ENCODE measurements around the gene GSTA1. TPM values are rescaled to one million over a fixed set of nuclear protein-coding genes. Genes with fewer than 3 reads are reported as not detected.
"Not testable (repeated sequence)": the region's sequence is repeated elsewhere in the genome, so short reads cannot be mapped to it uniquely, and the experiment has no call there.

GSTA1 gene
- polyA plus RNA-seq, 1 experiment = not detected

DNA sequence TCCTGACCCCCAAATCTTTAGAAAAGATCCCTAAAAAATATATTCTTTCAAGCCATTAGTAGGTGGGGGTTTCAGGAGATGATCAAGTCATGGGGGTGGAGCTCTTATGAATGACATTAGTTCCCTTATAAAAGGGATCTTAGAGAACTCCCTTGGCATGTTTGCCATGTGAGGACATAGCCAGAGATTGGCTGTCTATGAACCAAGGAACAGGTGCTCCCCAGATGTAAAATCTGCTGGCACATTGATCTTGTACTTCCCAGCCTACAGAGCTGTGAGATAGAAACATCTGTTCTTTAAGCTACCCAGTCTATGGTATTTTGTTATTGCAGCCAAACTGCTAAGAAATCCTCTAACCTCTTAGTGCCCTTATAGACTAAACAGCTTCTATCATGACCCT lies 36.0 kb downstream of the GSTA1 start:
- H3K4me3 ChIP-seq (ENCODE audit: low read depth, low read length); H3K9me3 ChIP-seq (ENCODE audit: control insufficient read depth, insufficient read depth, low read length); DNase-seq (ENCODE audit: low read depth, low spot score); H3K27ac ChIP-seq (ENCODE audit: low read depth, low read length); CTCF ChIA-PET; H3K27me3 ChIP-seq (ENCODE audit: control insufficient read depth, insufficient read depth, low read length): not testable (repeated sequence)
- POLR2A ChIA-PET = interaction anchor here (0.6 kb wide), 2 partner anchors 313 to 749 kb away, joined by 4 read pairs; no protein-coding TSS in a partner anchor

DNA sequence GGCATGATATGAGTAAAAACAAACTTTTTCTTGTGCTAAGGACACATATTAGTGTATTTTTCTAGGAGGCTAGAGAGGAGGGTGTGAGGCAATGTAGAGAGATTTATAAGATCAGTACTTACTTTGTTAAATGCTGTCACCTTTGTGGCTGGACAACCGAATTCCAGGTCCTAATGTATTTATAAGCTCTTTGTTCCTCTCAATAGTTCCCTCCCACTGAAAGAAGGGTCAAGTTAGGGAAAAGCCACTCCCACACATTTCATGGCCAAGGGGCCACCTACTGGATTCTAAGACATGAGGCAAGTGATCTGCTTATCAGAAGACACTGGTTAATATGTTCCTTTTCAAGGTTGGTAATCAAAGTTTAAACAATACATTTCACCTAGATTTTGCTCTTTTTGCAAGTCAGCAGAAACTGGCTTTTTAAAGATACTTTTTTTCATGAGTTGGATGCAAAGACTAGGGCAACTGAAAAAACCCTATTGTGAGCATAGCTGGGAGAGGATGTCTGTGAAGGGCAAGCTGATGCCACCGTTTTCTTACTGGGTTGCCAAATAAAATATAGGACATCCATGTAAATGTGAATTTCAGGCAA lies 40.2 kb downstream of the GSTA1 start, which contains the start of gene GSTA2:
TSS of gene GSTA2 (minus strand) at position 154 of the 595 bp plus-strand sequence. CDS start 5,528 bp downstream, outside the sequence.
- POLR2A ChIA-PET; CTCF ChIA-PET; H3K9me3 ChIP-seq (ENCODE audit: control insufficient read depth, insufficient read depth, low read length); DNase-seq (ENCODE audit: low read depth, low spot score); H3K27me3 ChIP-seq (ENCODE audit: control insufficient read depth, insufficient read depth, low read length); H3K4me3 ChIP-seq (ENCODE audit: low read depth, low read length); H3K27ac ChIP-seq (ENCODE audit: low read depth, low read length): not testable (repeated sequence)

DNA sequence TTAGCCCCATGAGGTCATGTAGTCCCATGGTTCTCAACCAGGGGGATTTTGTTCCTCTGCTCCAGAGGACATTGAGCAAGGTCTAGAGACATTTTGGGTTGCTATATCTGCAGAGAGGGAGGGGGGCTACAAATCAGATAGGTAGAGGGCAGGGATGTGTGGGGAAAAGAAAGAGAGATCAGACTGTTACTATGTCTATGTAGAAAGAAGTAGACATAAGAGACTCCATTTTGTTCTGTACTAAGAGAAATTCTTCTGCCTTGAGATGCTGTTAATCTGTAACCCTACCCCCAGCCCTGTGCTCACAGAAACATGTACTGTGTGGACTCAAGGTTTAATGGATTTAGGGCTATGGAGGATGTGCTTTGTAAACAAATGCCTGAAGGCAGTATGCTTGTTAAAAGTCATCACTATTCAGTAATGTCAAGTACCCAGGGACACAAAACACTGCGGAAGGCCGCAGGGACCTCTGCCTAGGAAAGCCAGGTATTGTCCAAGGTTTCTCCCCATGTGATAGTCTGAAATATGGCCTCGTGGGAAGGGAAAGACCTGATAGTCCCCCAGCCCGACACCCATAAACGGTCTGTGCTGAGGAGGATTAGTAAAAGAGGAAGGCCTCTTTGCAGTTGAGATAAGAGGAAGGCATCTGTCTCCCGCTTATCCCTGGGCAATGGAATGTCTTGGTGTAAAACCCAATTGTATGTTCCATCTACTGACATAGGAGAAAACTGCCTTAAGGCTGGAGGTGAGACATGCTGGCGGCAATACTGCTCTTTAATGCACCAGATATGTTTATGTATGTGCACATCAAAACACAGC lies 41.7 kb downstream of the GSTA1 start:
- H3K4me3 ChIP-seq (ENCODE audit: low read depth, low read length); DNase-seq (ENCODE audit: low read depth, low spot score); POLR2A ChIA-PET; H3K27me3 ChIP-seq (ENCODE audit: control insufficient read depth, insufficient read depth, low read length); H3K9me3 ChIP-seq (ENCODE audit: control insufficient read depth, insufficient read depth, low read length); H3K27ac ChIP-seq (ENCODE audit: low read depth, low read length): not testable (repeated sequence)
- CTCF ChIA-PET = interaction anchor here (0.6 kb wide), 1 partner anchor 284 kb away, joined by 3 read pairs; no protein-coding TSS in a partner anchor

DNA sequence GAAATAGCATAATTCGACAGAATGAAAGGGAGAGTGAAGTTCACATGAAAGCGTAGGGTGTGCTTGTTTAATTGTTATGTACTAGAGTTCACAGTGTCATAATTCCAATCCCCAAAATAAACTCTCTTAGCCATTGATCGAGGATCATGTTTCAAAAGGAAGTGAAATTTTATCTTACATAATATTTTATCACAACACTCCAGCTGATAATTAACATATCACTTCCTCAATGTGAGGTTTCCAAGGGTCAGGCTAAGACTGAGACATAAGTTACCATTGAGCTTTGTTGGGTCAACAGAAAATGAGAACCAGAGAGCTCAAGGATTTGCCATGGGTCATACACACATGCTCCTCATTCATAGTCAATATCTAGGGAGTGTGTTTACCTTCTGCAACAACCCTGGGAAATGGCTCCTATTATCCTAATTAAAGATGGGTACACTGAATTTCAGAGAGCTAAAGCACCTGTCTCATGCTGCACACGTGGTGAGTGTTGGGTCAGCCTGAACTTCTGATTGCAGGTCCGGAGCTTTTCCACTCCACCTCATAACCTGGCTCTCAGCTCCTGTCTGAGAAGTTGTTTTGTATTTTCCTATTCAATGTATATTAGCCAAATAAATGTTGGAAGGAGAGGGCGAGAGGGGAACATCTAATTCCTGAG lies 43.4 kb downstream of the GSTA1 start:
- Histone ChIP-seq H3K27ac (ENCODE audit: low read depth, low read length) (no peak overlapping the region), H3K4me3 (ENCODE audit: low read depth, low read length) (no peak overlapping the region), H3K9me3 (ENCODE audit: control insufficient read depth, insufficient read depth, low read length) (no peaks in the 10 kb centered on the region), H3K27me3 (ENCODE audit: control insufficient read depth, insufficient read depth, low read length) (peaks cover 3% of the 10 kb centered on the region)
- ChIA-PET POLR2A (no interaction called here), CTCF (no interaction called here)
- TF ChIP-seq, protein P1, sequence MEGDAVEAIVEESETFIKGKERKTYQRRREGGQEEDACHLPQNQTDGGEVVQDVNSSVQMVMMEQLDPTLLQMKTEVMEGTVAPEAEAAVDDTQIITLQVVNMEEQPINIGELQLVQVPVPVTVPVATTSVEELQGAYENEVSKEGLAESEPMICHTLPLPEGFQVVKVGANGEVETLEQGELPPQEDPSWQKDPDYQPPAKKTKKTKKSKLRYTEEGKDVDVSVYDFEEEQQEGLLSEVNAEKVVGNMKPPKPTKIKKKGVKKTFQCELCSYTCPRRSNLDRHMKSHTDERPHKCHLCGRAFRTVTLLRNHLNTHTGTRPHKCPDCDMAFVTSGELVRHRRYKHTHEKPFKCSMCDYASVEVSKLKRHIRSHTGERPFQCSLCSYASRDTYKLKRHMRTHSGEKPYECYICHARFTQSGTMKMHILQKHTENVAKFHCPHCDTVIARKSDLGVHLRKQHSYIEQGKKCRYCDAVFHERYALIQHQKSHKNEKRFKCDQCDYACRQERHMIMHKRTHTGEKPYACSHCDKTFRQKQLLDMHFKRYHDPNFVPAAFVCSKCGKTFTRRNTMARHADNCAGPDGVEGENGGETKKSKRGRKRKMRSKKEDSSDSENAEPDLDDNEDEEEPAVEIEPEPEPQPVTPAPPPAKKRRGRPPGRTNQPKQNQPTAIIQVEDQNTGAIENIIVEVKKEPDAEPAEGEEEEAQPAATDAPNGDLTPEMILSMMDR (IDR thresholded peaks at IDR 0.05; ENCODE audit: low read depth, low read length) = no peak
- DNase-seq (ENCODE audit: low read depth, low spot score) = no peak

DNA sequence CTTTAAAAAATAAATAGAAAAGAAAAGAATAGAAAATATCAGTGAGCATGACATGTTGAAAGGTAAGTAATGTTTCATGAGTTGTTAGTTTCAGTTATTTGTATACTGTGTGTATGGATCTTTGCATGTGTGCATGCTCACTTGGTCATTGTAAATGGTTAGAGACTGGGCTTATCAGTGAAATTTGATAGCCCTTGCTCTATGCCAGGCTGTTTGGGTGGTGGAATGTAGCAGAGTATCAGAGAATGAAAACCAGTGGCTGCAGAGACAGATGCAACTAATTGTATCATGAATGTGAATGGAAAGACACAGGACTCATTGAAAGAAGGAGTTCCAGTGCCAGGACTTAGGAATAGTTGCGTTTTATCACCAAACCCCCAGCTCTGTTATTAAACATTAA lies 44.5 kb downstream of the GSTA1 start:
- H3K27me3 ChIP-seq (ENCODE audit: control insufficient read depth, insufficient read depth, low read length) = peaks cover 3% of the 10 kb centered on the region
- H3K27ac ChIP-seq (ENCODE audit: low read depth, low read length) = no peak overlapping the region
- no peak for DNase-seq (ENCODE audit: low read depth, low spot score)
- TF ChIP-seq, protein P1 (IDR thresholded peaks at IDR 0.05; ENCODE audit: low read depth, low read length) = no peak
- ChIA-PET CTCF (no interaction called here), POLR2A (no interaction called here)
- H3K4me3 ChIP-seq (ENCODE audit: low read depth, low read length) = no peak overlapping the region
- H3K9me3 ChIP-seq (ENCODE audit: control insufficient read depth, insufficient read depth, low read length) = no peaks in the 10 kb centered on the region

DNA sequence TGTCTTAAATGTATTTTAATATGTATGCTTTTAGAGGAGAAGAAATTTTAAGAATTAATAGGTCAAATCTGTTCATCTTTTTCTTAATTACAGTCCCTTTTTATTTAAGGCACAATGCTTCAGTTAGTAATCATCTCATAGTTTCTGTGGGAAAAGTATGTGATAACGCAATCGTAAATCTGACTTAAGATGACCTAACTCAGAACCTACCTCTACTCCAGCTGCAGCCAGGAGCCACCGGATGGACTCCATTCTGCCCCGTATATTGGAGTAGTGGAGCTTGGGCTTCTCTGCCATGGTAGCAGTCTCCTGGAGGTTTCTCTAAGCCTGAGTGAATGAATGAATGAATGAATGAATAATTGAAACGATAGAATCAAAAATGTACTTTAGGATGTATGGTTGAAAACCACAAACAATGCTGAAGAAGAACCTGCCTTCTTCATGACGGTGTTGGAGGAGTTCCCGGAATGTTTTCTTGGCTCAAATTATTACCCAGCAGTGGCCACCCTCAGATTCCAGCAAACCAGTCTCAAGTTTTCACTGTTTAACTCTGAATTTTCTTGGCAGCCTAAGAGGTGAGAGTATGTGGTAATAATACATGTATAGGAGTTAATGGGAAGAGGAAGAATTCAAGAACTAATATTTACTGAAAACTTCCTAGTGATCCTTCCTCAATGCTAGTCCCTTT lies 45.8 kb downstream of the GSTA1 start:
- POLR2A ChIA-PET; H3K27me3 ChIP-seq (ENCODE audit: control insufficient read depth, insufficient read depth, low read length); H3K4me3 ChIP-seq (ENCODE audit: low read depth, low read length); H3K9me3 ChIP-seq (ENCODE audit: control insufficient read depth, insufficient read depth, low read length); H3K27ac ChIP-seq (ENCODE audit: low read depth, low read length): not testable (repeated sequence)
- CTCF ChIA-PET = interaction anchor here (0.6 kb wide), 1 partner anchor 21 kb away, joined by 3 read pairs; no protein-coding TSS in a partner anchor
- DNase-seq (ENCODE audit: low read depth, low spot score) = peak; percentile 30
